ENCODE data around the gene KIF6. TPM values are rescaled to one million over a fixed set of nuclear protein-coding genes. Genes with fewer than 3 reads are reported as not detected.

Gene KIF6
- total RNA-seq, 1 donor from 2014 or later = not detected

DNA sequence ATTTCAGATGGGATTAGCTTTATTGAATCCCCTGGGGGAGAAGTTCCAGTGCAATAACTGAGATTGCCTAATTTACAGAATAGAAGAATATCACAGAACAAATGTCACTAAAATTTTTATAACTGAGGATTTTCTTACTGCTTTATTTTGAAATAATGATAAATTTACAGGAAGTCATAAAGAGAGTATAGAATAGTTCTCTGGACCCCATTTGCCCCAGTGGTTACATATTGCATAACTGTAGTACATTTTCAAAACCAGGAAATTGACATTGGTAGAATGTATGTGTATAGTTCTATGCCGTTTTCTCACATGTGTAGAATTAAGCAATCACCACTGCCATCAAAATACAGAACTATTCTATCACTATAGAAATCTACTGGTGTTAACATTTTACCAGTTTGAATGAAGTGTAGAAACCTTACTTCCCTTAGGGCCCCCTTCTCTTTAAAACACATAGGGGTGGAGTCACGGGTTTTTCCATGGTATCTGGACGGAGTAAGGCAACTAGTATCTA is 18.3 kb downstream of the KIF6 start:
- TF ChIP-seq CTCF (IDR thresholded peaks at IDR 0.05; ENCODE audit: insufficient read depth, low read length, severe bottlenecking) = no peak
- no peak for FAIRE-seq
- H3K4me3 ChIP-seq (ENCODE audit: low read depth, low read length) = no peak overlapping the region
- DNase-seq (ENCODE audit: low read depth) = no peak
- no peaks in the 10 kb centered on the region for H3K27me3 ChIP-seq (ENCODE audit: control insufficient read depth, insufficient read depth, low read length)
- H3K36me3 ChIP-seq (ENCODE audit: control insufficient read depth, insufficient read depth, low read length) = no peaks in the 10 kb centered on the region

DNA sequence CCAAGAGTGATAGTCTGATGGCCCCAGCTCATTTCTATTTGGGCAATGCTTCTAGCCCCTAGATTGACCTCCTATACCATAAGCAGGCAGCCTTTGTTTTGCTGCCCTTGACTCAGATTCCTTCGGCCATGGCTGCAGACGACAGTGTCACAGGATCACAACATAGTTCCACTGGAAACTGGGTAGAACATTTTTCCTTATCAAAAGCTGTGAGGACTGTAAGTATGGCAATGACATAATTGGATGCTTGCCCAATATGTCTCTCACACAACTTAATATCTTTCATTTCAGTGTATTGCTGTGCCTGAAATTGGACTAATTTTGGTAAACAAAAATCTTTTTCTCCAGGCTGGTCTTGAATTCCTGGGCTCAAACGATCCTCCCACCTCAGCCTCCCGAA is 22.9 kb downstream of the KIF6 start:
- DNase-seq (ENCODE audit: low read depth) (no peak), FAIRE-seq (no peak)
- no peaks in the 10 kb centered on the region for H3K27me3 ChIP-seq (ENCODE audit: control insufficient read depth, insufficient read depth, low read length)
- TF ChIP-seq CTCF (IDR thresholded peaks at IDR 0.05; ENCODE audit: insufficient read depth, low read length, severe bottlenecking) = no peak
- no peaks in the 10 kb centered on the region for H3K36me3 ChIP-seq (ENCODE audit: control insufficient read depth, insufficient read depth, low read length)
- no peak overlapping the region for H3K4me3 ChIP-seq (ENCODE audit: low read depth, low read length)

DNA sequence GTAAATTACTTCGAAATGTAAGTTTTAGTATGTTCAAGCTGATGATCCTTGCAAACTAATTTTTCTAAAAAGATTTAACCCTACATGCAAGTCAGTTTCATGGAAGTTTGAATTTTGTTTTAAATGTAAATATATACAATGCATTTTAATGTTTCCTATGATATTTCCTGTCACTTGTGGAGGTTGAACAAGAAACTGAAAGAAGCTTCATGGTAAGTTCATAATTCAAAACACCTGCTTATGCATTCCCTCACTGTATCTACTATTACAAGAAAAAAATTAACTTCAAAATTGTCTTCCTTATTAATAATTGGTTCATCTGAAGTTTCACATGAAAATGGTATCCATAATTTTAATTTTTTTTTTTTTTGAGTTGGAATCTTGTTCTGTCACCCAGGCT is 24.8 kb downstream of the KIF6 start:
- DNase-seq (ENCODE audit: low read depth) (no peak), FAIRE-seq (no peak)
- no peaks in the 10 kb centered on the region for H3K27me3 ChIP-seq (ENCODE audit: control insufficient read depth, insufficient read depth, low read length)
- no peak overlapping the region for H3K4me3 ChIP-seq (ENCODE audit: low read depth, low read length)
- no peaks in the 10 kb centered on the region for H3K36me3 ChIP-seq (ENCODE audit: control insufficient read depth, insufficient read depth, low read length)
- TF ChIP-seq CTCF (IDR thresholded peaks at IDR 0.05; ENCODE audit: insufficient read depth, low read length, severe bottlenecking) = no peak

DNA sequence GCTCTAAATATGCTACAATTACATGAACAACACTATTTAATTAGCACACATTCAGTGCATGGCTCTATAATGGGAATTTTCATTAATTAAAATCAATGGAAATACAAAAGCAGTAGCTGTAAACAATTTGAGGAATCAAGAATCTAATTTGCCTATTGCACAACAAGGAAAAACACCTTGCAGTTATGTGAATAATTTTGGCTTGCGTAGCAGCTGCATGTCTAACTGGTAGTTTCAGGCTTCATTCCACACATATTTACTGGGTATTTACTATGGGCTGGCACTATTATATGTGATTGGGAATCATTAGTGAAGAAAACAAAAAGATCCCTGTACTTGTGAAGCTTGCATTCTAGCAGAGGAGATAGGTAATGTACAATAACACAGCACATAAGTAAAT is 26.4 kb downstream of the KIF6 start:
- Histone ChIP-seq H3K27me3 (ENCODE audit: control insufficient read depth, insufficient read depth, low read length) (no peaks in the 10 kb centered on the region), H3K36me3 (ENCODE audit: control insufficient read depth, insufficient read depth, low read length) (no peaks in the 10 kb centered on the region), H3K4me3 (ENCODE audit: low read depth, low read length) (no peak overlapping the region)
- TF ChIP-seq CTCF (IDR thresholded peaks at IDR 0.05; ENCODE audit: insufficient read depth, low read length, severe bottlenecking) = no peak
- FAIRE-seq (no peak), DNase-seq (ENCODE audit: low read depth) (peak; percentile 21)

GRCh38 chr6:39696986-39697788 is 28.0 kb downstream of the KIF6 start:
- TF ChIP-seq CTCF (IDR thresholded peaks at IDR 0.05; ENCODE audit: insufficient read depth, low read length, severe bottlenecking) = no peak
- Histone ChIP-seq H3K4me3 (ENCODE audit: low read depth, low read length) (no peak overlapping the region), H3K27me3 (ENCODE audit: control insufficient read depth, insufficient read depth, low read length) (no peaks in the 10 kb centered on the region), H3K36me3 (ENCODE audit: control insufficient read depth, insufficient read depth, low read length) (no peaks in the 10 kb centered on the region)
- FAIRE-seq (no peak), DNase-seq (ENCODE audit: low read depth) (no peak)

All from bronchial epithelial cell (primary cell).